ENCODE results near the gene MYLK4.

MYLK4 gene

DNA sequence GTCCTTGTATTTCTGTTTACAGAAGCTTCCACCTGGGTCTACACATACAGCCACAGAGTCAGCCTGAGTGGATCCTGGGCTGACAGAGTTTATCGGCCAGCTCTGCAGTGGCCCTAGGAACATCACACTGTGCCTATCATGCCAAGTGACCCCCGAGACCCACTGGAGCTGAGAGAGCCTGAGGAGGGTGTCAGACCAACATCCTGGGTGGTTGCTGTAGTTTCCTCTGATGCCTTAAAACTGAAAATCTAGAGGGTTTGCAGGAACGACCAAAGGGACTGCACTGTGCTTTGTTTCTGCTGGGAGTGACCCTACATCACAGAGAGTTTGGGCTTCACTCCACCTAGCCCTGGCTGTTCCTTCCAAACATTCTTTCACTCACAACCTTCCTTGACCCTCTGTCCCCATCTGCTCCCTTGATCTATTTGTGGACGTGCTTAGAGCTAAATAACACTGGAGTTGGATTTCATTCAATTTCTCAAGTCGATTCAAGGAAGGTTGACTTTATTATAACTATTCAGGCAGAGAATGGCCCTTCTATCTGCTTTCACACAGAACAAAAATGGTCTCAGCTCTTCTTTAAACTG is 18.1 kb downstream of the MYLK4 start:
- DNase-seq = no peak

- no peak for DNase-seq
Observed at GRCh38 chr6:2731281-2731909, 19.3 kb downstream of the MYLK4 start.

DNA sequence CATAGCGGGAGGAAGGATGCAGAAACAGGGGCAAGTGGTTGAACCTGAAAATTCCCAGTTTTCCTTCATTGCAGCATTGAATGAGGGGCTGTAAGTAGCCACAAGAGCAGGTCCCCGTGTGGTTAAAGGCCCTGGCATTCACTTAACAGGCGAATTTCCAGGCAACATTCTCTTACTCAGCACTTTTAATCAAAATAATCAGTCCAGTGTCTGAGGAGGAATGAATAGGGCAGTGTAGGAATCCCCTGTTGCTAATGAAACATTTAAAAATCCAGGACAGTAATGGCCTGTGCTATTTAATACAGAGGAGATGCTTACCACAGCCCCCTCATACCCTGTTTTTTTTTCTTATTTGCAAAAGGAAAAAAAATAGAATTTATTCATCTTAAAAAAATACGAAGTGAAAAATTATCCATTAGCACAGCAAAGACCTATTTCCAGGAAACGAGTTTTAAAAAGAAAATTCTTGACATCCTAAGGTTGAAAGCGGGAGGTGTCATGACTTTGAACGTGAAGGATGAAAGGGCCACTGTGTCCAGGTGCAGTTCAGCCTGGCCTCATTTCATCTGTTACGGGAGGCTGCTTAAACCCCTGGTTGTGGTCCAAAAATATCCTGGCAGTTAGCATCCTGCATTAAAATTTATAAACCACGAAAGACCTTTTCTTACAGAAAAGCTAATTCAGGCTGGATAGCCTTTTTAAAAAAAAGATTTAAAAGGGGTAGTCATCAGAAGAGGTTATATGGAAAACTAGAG is 20.2 kb downstream of the MYLK4 start:
- DNase-seq = no peak

- no peak for DNase-seq
Observed at GRCh38 chr6:2729921-2730320, 20.8 kb downstream of the MYLK4 start.

DNA sequence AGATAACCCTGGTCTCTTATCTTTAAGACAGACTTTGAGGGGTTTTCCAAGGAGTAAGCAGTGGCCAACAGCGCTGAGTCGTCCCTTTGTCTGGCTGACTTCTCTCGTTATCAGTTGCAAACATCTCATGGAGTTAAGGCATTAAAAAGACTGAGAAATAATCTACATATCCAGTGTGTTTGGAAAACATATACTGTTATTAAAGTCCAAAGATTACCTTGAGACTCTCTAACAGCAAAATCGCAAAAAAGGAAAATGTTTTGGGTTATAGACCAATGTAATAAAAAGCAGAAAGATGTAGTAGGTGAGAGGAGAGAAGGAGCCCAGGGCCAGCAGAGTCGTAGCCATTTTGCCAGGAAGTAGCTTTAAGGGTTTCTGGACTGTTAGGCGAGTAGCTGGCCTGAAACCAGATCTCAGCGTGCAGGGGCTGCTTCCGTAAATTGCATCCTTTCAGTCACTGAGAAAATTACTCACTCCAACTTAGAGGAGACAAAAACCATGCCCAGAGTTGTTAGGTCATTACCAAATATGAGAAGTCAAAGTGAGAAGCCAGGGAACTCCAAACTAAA is 24.6 kb downstream of the MYLK4 start:
- DNase-seq = no peak

DNA sequence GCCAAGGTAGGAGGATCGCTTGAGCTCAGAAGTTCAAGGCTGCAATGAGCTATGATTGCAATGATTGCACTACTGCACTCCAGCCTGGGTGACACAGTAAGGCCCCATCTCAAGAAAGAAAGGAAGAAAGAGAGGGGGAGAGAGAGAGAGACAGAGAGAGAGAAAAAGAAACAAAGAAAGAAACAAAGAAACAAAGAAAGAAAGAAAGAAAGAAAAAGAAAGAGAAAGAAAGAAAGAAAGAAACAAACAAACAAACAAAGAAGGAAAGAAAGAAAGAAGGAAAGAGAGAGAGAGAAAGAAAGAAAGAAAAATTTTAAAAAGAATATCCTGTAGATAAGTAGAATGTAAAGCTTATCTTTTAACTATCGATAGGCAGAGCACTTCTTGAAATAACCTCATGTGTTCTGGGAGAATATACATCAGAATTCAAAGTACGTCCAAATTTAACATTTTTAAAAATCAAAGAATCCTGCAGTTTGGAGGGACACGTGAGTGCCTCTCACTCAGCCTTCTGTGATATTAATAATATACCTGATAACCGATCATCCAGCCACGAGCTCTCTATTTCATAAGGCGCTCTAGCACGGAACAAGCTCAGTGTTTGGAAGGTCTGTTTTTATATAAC is 25.2 kb downstream of the MYLK4 start:
- DNase-seq = no peak

DNA sequence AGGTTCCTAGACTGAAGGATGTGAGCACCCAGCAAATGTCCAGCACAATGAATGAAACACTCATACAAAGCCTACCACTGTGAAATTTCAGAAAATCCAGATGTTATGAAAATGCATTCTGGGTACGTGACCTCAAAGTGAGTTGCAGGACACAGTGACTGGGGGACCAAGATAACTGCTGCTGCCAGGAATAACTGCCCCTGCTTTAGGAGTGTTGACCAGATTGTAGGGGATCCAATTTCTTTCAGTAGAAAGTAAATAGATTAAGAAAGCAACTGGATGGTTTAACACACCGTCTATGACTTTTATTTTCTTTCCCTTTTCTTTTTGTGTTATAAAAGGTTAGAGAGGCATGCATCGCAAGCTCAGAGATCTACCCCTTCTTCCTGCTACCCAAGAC is 29.5 kb downstream of the MYLK4 start:
- DNase-seq = no peak

- no peak for DNase-seq
Observed at GRCh38 chr6:2719093-2719455, 31.6 kb downstream of the MYLK4 start.

GRCh38 chr6:2718334-2719092 is 32.2 kb downstream of the MYLK4 start:
- DNase-seq = no peak

DNA sequence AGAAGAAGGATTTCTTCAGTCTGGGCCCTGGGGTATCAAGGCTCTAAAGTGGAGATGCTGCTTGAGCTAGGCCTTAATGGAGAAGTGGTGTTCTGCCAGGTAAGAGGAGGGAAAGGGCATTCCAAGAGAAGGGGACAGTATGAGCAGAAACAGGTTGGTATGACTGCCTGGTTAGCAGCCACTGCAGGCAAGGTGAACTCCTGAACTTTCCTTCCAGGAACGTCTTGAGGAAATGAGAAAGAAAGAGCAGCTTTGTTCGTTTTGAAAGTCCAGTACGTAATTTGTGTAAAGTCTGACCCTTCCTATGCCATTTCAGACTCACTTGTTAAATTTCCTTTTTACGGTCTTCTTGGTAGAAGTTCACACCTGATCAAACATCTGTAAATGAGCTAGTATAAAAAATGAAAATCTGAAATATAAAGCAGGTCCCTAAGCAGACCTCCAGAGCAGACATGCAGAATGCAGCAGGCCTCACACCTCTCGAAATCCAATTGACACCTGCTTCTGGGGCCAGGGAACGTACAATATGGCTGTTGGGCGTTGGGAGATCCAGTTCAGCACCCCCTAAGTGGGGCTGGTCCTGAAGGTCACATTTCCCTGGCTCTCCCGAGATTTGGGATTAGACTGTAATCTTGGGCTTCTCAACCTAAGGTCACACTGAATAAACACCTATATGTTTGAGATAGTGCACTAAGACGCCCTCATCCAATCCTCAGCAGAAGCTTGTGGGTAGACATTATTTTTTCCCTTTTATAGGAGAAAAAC is 33.6 kb downstream of the MYLK4 start:
- no peak for DNase-seq

DNA sequence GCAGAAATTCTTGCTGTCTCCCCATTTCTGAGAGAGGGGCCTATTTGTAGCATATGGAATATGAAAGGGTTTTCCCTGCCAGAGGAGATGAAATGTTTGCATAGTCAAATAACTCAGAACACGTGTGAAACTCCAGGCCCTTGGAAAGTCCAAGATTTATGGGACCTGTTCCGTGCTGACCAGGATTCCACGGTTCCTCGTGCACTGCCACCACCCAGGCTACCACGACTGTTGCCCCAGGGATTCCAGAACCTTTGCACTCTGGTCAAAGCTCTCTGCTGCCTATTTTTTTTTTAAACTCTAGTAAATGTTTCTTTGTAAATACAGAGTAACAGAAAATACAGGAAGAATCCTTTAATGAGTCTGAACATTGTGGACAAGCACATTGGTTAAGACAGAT is 35.0 kb downstream of the MYLK4 start:
- DNase-seq = no peak

DNA sequence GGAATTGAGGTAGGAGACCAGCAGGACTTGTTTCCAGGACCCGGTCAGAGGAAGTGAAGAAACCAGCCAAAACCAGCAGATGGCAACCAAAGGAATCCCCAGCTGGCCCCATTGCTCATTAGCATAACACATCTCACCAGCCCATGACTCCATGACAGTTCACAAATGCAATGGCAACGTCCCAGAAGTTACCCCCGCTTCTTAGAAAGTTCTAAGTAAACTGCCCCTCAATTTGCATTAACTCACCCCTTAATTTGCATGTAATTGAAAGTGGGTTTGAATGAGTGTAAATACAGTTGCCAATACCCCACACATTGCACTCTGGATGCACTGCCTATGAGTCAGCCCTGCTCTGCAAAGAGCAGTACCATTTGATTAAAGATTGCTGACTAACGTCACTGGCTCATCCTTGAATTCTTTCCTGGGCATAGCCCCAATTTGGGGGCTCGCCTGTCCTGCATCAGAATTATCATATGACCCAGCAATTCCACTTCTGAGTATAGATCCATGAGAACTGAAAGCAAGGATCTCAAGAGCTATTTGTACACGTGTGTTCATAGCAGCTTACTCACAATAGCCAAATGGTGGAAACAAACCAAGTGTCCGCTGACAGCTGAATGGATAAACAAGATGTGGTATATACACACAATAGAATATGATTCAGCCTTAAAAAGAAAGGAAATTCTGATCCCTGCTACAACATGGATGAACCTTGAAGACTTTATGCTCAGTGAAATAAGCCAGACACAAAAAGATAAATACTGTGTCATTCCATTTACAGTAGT is 36.4 kb downstream of the MYLK4 start:
- no peak for DNase-seq

- no peak for DNase-seq
Observed at GRCh38 chr6:2713473-2714110, 37.1 kb downstream of the MYLK4 start.

DNA sequence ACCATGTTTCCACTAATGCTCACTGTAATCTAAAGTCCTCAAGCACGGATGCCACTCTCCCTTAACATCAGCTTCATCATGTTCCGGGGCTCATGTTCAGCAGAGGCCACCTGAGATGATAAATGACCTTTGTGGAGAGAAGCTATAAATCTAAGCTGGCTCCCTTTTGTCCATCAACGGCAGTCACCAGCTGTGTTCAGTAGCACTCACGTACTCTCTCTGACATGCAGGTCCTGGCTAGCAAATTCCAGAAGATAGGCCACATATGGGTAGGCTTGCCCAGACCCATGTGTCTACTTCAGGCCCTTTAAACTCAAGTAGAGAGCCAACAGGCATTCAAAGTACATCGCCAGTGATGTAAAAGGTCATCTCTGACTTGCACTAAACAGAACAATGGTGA is 38.6 kb downstream of the MYLK4 start:
- DNase-seq = no peak

DNA sequence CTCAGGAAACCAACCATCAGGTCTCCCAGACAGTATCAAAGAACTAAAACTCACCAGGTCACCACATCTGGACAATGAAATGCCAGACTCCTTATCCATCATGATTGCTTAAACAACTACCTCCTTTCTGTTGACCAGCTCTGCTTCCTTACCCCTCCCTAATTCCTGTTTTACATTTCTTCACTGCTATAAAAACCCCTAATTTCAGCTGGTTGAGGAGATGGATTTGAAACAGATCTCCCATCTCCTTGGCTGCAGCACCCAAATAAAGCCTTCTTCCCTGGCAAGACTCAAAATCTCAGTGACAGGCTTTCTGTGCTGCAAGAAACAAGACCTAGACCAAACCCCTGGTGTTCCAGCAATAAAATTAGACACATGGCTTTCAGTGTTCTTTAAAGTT is 40.3 kb downstream of the MYLK4 start:
- DNase-seq = no peak

DNA sequence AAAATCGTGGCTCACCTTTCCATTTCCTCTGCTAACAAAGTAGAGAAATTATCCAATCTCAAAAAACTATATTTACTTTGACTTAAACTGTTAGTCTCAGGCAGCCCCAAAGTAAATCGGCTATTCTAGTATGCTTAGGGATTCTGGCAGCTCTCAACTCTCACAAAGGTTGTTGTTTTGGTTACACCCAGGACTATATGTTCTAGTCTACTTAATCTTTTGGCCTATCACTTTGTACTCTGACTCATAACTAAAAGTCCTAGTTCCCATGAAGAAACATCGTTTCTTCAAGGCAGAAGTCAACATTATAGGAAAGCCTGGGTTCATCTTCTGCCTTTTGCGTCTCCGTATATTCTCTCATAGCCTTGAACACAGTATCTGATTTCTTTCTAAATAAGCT is 42.3 kb downstream of the MYLK4 start:
- DNase-seq = no peak

DNA sequence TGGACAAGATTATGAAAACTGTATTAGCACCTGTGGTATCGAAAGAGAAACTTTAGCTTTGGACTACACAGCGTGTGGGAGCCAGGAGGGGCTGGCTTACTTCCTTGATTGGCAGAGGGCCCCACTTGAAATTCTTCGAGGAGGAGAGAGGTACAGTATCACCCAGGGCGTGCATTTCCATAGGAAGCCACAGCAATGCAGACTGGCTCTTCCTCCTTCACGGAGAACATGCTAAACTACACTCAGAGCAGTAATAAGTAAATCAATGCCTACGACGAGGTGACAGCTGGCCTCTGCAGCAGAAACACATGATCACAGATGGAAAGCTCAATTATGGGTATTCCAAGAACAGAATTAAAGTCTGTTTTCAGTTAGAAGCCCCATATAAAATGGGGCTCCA is 44.2 kb downstream of the MYLK4 start:
- DNase-seq = no peak

- DNase-seq = no peak
Observed at GRCh38 chr6:2705256-2705655, 45.5 kb downstream of the MYLK4 start.

DNA sequence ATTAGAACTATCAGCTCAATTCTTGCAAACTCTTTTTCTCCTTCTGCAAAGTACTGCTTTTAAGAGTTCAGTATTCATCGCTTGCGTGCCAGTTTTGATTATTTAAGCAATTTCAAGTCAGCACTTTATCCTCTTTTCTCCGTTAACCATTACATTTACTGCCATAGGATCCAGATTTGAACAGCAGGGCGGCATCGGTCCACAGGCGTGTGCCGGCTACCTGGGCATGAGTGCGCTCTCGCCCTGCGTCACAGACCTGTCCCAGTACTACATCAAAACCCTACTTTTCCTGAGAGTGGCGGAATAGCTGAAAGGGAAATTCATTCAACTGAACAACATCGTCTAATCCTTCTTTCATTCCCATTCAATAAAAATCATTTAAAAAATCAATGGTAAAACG is 53.4 kb downstream of the MYLK4 start:
- no peak for DNase-seq

GRCh38 chr6:2695454-2696095 is 55.1 kb downstream of the MYLK4 start:
- no peak for DNase-seq
